AML-193 (cell line): Measurements from ENCODE around the gene UBE2E2.
"Not testable (repeated sequence)": the region's sequence is repeated elsewhere in the genome, so short reads cannot be mapped to it uniquely, and the experiment has no call there.

Experiments
- DNase-seq, 2 experiments: peaks; one replicate each; lab custom pipeline; 2025; lab: John Stamatoyannopoulos, UW

UBE2E2 gene

GRCh38 chr3:23202921-23203707 is at the start of gene UBE2E2:
Gene UBE2E2, plus strand, starts transcription at chr3:23203327.
- DNase-seq, result no peak

DNA sequence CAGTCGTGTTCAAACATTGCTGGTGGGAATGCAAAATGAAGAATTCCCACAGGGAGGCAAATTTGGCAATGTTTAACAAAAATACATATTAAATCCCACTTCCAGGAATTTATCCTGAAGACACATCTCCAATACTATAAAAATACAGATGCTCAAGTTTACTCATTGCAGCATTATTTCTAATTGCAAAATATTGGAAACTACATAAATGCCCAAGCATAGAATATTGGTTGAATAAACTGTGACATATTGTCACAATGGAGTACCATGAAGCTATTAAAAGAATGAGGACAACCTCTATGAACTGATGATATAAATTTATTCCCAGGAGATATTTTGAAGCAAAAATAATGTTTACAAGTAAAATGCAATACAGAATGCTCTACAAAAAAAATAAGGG is 49.7 kb upstream of the UBE2E2 start:
- DNase-seq, result no peak

DNA sequence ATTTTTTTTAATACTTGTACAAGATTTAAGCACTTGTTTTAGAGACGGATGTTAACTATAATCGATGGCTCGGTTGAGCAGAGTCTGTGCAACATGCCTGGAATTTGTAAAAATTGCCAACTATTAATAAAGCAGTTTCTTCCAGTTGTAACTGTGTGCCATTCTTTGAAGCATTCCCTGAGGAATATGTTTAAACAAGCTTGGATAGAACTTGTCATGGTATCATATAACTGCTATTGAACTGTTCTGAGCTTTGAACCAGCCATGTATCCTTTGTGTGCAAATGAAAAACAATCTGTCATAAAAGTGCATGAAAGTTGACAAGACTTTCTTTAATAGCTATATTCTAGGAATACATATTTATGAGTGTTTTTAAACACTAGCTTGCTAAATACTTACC is 45.8 kb upstream of the UBE2E2 start:
- no peak for DNase-seq

GRCh38 chr3:23159929-23160328 is 43.2 kb upstream of the UBE2E2 start:
- no peak for DNase-seq

DNA sequence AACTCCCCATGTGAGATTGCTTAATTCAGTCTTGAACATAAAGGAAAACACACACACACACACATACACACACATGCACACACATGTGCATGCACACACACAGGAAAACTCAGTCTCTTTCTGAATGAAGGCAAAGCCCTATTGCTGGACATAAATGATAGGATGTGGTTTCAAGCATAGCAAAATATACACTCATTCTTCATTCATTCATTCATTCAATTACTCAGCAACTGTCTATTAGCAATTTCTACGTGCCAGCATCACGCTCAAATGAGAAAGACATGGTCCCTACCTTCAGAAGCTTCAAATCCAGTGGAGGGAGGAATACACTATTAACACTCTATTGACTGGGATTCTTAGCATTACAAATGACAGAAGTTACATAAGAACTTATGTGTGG is 41.8 kb upstream of the UBE2E2 start:
- no peak for DNase-seq

GRCh38 chr3:23161896-23162570 is 41.1 kb upstream of the UBE2E2 start:
- no peak for DNase-seq

- no peak for DNase-seq
Observed at GRCh38 chr3:23162934-23163333, 40.2 kb upstream of the UBE2E2 start.

GRCh38 chr3:23164746-23165145 is 38.4 kb upstream of the UBE2E2 start:
- no peak for DNase-seq

DNA sequence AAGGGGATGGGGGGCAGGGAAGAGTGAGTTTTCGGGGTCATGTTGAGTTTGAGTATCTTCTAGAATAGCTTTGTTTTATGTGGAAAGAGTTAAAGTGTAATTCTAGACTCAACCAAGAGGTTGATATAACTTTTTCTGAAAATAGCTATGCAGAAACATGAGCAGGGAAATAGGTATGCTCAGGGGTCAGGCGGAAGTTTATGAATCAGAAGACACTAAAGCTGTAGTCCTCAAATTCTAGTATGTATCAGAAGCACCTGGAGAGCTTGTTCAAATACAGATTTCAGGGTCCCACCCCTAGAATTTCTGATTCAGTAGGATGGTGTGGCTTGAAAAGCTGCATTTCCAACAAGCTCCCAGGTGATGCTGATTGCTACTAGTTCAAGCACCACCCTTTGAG is 37.6 kb upstream of the UBE2E2 start:
- DNase-seq, result no peak

DNA sequence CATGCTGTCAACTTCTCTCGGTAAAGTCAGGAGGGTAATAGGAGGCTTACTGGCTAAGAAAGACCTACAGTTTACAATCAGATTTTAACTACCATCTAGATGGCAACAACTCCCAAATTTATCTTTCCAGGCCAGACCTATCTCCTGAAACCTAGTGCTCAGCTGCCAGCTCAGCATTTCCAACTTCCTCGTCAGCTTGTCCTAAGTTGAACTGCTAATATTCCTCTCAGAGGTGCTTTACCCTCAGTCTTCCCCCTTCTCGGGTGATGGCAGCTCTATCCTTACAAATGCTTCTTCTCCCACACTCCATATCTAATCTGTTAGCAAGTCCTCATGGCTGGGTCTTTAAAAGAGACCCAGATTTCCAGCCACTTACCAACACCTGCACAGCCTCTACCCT is 36.9 kb upstream of the UBE2E2 start:
- DNase-seq, result no peak

GRCh38 chr3:23166845-23167244 is 36.3 kb upstream of the UBE2E2 start:
- no peak for DNase-seq

- DNase-seq, result no peak
Observed at GRCh38 chr3:23169551-23169950, 33.6 kb upstream of the UBE2E2 start.

GRCh38 chr3:23170291-23170690 is 32.8 kb upstream of the UBE2E2 start:
- DNase-seq, result no peak

DNA sequence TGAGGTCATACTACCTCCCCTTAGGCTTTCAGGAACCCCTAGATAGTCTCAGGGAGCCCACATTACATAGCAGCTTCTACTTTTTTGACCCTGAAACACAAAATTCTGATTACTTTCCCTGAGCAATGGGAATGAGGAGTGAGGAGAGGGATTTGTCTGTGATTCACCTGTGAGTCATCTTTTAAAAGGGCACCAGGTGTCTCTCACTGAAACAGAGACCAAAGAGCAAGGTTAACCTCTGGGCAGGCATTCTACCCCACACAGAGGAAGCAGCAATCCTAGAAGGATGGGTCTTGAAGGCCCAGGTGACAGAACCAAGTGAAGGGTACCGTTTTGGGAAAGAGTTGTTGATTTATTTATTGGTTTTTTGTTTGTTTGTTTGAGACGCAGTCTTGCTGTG is 31.1 kb upstream of the UBE2E2 start:
- DNase-seq, result no peak

- no peak for DNase-seq
Observed at GRCh38 chr3:23174426-23175039, 28.6 kb upstream of the UBE2E2 start.

DNA sequence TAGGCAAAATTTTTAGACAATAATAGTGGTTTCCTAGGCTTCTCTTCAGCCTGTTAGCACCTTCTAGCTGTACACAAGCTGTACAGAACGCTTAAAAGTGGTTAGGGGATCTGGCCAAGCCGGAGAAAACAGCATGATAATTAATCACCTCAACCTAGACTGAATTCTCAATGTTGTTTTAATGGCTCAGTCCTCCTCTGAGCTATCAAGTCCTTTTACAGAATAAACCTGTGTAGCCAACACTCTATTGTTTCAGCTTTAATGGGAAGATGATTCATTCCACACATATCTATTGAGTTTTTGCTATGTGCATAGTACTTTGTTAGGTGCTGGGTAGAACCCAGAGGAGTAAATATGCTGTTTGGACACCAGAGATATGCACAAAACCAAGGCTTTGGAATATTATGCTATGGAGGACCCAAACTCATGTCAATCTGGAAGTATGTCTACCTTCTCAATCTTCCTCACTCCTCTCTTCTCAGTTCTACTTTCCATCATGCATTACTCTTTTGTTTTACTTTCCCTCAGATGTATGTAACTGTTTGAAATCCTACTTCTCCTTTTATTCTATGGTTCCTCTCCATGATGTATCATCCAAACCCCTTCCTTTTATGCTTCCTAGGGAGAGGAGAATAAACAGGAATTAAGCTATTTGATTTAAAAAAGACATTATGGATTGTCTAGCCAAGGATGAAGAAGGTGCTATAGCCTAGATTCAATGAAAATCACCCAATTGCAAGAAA is 27.6 kb upstream of the UBE2E2 start:
- DNase-seq, result no peak

DNA sequence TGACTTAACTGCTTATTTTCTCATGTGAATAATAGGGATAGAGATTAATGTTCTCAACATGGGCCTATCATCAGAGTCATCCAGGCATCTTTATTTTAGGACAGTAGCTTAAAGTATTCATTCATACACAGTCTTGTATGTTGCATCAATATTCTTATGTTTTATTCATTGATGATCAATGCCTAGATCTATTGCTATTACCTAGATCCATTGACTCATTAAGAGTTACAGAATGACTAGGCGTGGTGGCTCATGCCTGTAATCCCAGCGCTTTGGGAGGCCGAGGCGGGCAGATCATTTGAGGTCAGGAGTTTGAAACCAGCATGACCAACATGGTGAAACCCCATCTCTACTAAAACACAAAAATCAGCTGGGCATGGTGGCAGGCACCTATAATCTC is 26.3 kb upstream of the UBE2E2 start:
- DNase-seq, result not testable (repeated sequence)

- no peak for DNase-seq
Observed at GRCh38 chr3:23182996-23183513, 20.1 kb upstream of the UBE2E2 start.

- DNase-seq, result no peak
Observed at GRCh38 chr3:23183731-23184130, 19.4 kb upstream of the UBE2E2 start.

GRCh38 chr3:23185861-23186260 is 17.3 kb upstream of the UBE2E2 start:
- DNase-seq, result no peak

GRCh38 chr3:23189187-23189586 is 13.9 kb upstream of the UBE2E2 start:
- DNase-seq, result no peak

GRCh38 chr3:23192816-23193215 is 10.3 kb upstream of the UBE2E2 start:
- DNase-seq, result no peak
